ENCODE data around the gene RARRES2.

GRCh38 chr7:150345012-150345411 lies 3.6 kb upstream of the RARRES2 start:
- no peak for TF ChIP-seq CTCF (IDR thresholded peaks at IDR 0.05)
- no peak for TF ChIP-seq POLR2A (IDR thresholded peaks at IDR 0.05)
- TF ChIP-seq POLR2AphosphoS5 (IDR thresholded peaks at IDR 0.05; ENCODE audit: insufficient read depth in 1 of 2, low read depth in 1 of 2): no peak

Data from vagina (tissue), 2 donors.